SJCRH30 (cell line): ENCODE results near the gene PUDP. TPM values are rescaled to one million over a fixed set of nuclear protein-coding genes. Genes with fewer than 3 reads are reported as not detected.
"Not testable (repeated sequence)": the region's sequence is repeated elsewhere in the genome, so short reads cannot be mapped to it uniquely, and the experiment has no call there.

Experiments
- DNase-seq, 2 experiments: peaks; one replicate each; pipeline ENCODE4 v3.0.0-alpha.2; 2015 to 2020
- H3K27ac ChIP-seq: fragments of 250-450 bp; sonication (Bioruptor Pico); 2 replicates; pipeline ENCODE4 v1.5.1; 2020; ENCODE audit warnings: mild to moderate bottlenecking, moderate library complexity
- H3K27me3 ChIP-seq: fragments of 250-450 bp; sonication (Bioruptor Pico); 2 replicates; pipeline ENCODE4 v1.5.1; 2020; ENCODE audit warnings: mild to moderate bottlenecking, moderate library complexity
- H3K36me3 ChIP-seq: fragments of 250-450 bp; sonication (Bioruptor Pico); 2 replicates; pipeline ENCODE4 v1.5.1; 2020; ENCODE audit warnings: mild to moderate bottlenecking, moderate library complexity
- H3K4me1 ChIP-seq: fragments of 250-450 bp; sonication (Bioruptor Pico); 2 replicates; pipeline ENCODE4 v1.5.1; 2020; ENCODE audit warnings: mild to moderate bottlenecking, moderate library complexity
- H3K4me3 ChIP-seq: fragments of 250-450 bp; sonication (Bioruptor Pico); 2 replicates; pipeline ENCODE4 v1.5.1; 2020; ENCODE audit warnings: mild to moderate bottlenecking, moderate library complexity
- H3K9me3 ChIP-seq: fragments of 250-450 bp; sonication (Bioruptor Pico); replicated peaks from 2 replicates; pipeline ENCODE4 v1.5.1; 2020; ENCODE audit warnings: mild to moderate bottlenecking, moderate library complexity
- total RNA-seq: library from RNA; depleted of rRNA; stranded (reverse); fragments of >200 nt; shearing (Covaris generic); gene quantifications from 2 replicates; pipeline ENCODE4 v1.2.3, GENCODE V29; 2014; rRNA removed

PUDP gene
- total RNA-seq, 1 experiment from 2014 or later = 22.5 TPM

- H3K27me3 ChIP-seq = no peaks in the 10 kb centered on the region
- no peak overlapping the region for H3K4me3 ChIP-seq
- no peak overlapping the region for H3K27ac ChIP-seq
- no peaks in the 10 kb centered on the region for H3K36me3 ChIP-seq
- H3K4me1 ChIP-seq = no peaks in the 10 kb centered on the region
- no peaks in the 10 kb centered on the region for H3K9me3 ChIP-seq
- no peak for DNase-seq
Observed at GRCh38 chrX:7024850-7025249, 123.1 kb downstream of the PUDP start.

- not testable (repeated sequence) for H3K9me3 ChIP-seq, H3K4me1 ChIP-seq, H3K27ac ChIP-seq, H3K36me3 ChIP-seq, H3K4me3 ChIP-seq, H3K27me3 ChIP-seq, DNase-seq
Observed at GRCh38 chrX:7022996-7023395, 125.0 kb downstream of the PUDP start.

GRCh38 chrX:7021991-7022390 is 126.0 kb downstream of the PUDP start:
- no peak for DNase-seq
- no peaks in the 10 kb centered on the region for H3K27me3 ChIP-seq
- H3K36me3 ChIP-seq = no peaks in the 10 kb centered on the region
- no peaks in the 10 kb centered on the region for H3K4me1 ChIP-seq
- no peak overlapping the region for H3K4me3 ChIP-seq
- no peak overlapping the region for H3K27ac ChIP-seq
- H3K9me3 ChIP-seq = no peaks in the 10 kb centered on the region

GRCh38 chrX:7019555-7019954 is 128.4 kb downstream of the PUDP start:
- Histone ChIP-seq H3K27me3 (no peaks in the 10 kb centered on the region), H3K9me3 (no peaks in the 10 kb centered on the region), H3K4me3 (no peak overlapping the region), H3K27ac (no peak overlapping the region), H3K4me1 (no peaks in the 10 kb centered on the region), H3K36me3 (no peaks in the 10 kb centered on the region)
- DNase-seq = no peak

- not testable (repeated sequence) for H3K4me1 ChIP-seq, H3K27me3 ChIP-seq, H3K4me3 ChIP-seq, H3K27ac ChIP-seq, H3K9me3 ChIP-seq, DNase-seq, H3K36me3 ChIP-seq
Observed at GRCh38 chrX:7012262-7012834, 135.6 kb downstream of the PUDP start.

- H3K36me3 ChIP-seq = not testable (repeated sequence)
Observed at GRCh38 chrX:7010897-7011296, 137.1 kb downstream of the PUDP start.

GRCh38 chrX:7007328-7007727 is 140.6 kb downstream of the PUDP start:
- DNase-seq, H3K27me3 ChIP-seq, H3K4me3 ChIP-seq, H3K27ac ChIP-seq, H3K36me3 ChIP-seq, H3K9me3 ChIP-seq, H3K4me1 ChIP-seq: not testable (repeated sequence)

More at GRCh38 chrX:7010897-7011296, 137.1 kb downstream of the PUDP start:
- not testable (repeated sequence) for H3K4me3 ChIP-seq, H3K9me3 ChIP-seq, DNase-seq, H3K27ac ChIP-seq, H3K27me3 ChIP-seq, H3K4me1 ChIP-seq

Other genes starting within 250 kb of the PUDP start
- 7.7 and 7.8 TPM in 2 replicates for gene STS, start 441 bp downstream of the PUDP start, total RNA-seq